GM21367 (cell line): ENCODE measurements around the gene BEX4.
A peak's percentile ranks its signal among the peaks of the same experiment; 100 is the strongest.
"Not testable (repeated sequence)": the region's sequence is repeated elsewhere in the genome, so short reads cannot be mapped to it uniquely, and the experiment has no call there.

ENCODE experiments used
- ATAC-seq: cut with Tn5 transposase; IDR thresholded peaks from one replicate; pipeline ENCODE4 v1.9.1; 2021; ENCODE audit not compliant: unreplicated experiment

BEX4 gene, protein sequence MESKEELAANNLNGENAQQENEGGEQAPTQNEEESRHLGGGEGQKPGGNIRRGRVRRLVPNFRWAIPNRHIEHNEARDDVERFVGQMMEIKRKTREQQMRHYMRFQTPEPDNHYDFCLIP

DNA sequence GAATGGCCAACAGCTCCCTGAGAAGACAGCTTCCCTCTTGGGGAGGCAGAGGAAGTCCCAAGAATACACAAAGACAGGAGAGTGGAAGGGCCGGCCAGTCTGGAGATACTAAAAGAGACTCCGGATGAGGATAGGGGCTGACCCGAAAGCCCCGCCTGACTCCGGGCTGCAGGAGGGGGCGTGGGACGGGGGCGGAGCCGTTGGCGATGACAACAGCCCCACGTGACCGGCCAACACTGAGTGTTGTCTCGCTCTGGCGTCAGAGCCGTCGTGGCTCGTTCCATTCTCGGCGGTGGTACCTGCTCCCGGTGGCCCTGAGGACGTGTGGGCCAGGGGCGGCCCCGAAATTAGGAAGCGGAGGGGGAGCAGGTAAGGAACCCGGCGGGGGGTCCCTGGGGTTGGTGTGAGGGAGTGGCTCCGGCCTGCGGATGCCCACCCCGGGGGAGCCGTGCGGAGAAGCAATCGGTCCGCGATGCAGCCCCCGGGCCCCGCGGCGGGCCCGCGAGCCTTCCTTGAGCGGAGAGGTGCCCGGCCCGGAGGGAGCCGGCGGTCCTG, at the start of gene BEX4:
TSS of gene BEX4 (plus strand) at position 239 of the 555 bp plus-strand sequence. CDS start 1,046 bp downstream, outside the sequence.
- ATAC-seq, result peak; percentile 99

DNA sequence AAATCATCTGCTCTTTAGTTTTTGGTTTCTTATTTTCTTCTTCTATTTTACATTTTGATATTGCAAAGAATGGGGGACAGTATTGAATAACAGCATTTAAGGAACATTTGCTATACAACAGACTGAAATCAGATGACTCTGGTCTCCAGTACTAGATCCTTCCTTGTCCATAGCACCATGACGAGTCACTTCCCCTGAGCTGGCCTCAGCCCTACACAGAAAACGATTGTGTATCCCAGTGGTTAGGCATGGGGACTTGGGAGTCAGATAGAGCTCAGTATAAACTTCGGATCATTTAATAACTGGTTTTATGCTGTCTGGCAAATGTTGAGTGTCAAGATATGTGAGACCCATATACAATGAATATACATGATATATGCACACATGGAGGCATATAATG, 44.7 kb upstream of the BEX4 start:
- no peak for ATAC-seq

DNA sequence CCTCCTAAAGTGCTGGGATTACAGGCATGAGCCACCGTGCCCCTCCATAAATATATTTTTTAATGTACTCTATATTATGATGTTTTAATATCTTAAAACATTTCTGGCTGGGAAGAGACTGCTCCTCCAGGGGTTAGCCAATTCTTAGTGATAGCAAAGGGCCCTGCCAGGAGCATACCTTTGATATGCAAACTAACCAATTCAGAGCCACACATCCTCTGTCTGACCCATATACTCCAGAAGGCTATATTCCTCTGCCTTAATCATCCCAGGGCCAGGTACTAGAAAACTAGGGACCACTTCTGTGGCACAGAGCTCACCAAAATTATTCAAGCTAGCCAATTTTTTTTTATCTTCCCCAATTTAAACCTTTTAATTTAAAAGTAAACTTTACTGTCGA, 43.6 kb upstream of the BEX4 start:
- no peak for ATAC-seq

DNA sequence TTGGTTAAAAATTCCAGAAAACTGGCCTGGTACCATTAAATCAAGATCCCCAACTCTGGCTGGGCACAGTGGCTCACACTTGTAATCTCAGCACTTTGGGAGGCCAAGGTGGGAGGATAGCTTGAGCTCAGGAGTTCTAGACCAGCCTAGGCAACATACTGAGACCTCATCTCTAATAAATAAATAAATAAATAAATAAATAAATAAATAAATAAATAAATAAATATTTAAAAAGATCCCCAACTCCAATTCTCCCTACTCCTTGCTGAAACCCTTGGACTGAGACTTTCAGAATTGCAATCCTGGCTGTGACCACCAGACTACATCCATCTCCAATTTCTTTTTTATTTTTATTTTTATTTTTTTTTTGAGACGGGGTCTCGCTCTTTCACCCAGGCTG, 39.7 kb upstream of the BEX4 start:
- ATAC-seq, result not testable (repeated sequence)

DNA sequence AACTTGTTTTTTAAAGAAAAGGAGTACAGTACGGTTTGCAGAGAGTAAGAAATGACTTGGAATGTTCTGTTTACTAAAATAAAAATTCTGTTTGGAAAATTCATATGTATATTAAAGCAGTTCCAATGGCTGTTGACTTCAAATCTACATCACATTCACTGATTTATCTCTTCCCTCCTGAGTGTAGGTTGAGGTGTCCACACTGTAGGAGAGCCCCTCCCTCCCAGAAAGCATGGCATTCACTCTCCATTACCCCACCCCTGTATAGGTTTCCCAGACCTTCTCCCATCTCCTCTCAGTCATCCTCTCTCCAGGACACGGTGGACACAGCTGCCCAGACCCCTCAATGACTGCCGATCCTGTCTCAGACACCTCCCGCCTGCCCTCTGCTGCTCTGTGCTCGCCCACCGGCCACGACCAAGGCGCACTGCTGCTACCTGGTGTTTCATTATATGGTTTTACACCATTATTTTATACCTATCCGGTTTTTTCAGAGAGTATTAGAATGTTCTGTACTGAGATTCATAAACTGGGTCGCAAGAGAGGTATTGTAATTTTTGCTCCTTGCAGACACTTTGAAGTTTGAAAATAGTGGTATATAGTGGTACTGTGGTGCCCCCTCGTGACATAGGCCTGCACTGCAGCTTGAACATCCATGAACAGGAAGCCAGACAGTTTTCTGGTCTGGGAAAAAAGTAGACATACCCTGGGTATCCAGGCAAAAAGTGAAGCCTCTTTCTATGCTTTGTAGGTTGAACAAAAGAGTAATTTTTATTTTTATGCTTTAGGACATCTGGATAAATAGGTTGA, 38.8 kb upstream of the BEX4 start:
- peak; percentile 71 for ATAC-seq

DNA sequence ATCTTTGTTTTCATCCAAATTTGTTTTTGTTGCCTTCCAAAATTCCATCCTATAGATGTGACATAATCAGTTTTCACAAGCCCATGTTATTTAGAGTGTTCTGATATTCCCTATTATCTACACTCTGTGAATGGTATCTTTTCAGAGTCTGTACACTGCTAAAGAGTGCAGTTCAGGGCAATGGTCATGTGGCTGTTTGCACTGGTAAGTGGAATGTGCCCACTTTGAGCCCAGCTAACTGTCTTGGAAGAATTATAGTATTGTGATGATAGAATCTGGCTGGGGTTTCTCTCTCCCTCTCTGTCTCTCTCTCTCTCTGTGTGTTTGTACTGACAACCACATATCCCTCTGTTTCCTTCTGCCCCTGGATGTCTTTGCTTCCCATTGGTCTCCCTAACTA, 37.4 kb upstream of the BEX4 start:
- ATAC-seq, result no peak

DNA sequence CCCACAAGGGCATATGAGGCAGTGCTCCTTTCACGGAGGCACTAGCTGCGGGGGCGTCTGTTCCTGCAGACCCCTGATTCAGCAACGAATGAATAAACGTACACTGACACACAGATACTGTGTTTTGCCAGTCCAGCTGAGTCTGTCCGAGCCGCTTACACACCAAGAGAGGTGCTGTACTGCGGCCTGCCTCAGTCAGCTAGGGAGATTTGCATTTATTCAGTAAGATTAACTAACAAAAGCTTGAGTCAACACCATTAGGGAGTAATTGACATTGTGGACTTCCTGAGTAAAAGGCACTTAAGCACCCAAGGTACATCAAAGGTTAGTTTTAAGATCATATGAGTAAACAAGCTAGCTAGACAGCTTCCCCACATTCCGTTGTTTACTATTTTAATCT, 31.0 kb upstream of the BEX4 start:
- no peak for ATAC-seq

DNA sequence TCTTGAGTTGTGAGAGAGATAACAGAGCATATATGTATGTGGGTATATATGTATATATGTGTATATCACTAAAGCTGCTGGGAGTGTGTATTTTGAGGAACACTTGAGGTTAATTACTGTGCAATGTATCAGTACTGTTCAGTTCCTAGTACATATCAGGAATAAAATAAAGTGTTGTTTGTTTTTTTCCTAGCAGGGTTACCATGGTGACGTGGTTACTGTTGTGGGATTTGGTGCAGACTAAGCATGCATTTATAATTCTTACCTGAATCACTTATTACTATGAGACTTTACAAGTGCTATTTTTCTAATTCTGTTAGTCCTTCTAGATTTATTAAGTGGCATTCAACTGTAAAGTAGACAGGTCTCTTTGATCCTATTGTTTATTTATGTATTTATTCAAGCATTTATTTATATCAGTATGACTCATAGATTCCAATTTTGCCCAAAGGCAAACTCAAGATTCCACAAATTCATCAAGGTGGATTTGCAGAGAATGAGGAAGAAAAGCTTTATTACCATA, 26.9 kb upstream of the BEX4 start:
- ATAC-seq, result no peak

DNA sequence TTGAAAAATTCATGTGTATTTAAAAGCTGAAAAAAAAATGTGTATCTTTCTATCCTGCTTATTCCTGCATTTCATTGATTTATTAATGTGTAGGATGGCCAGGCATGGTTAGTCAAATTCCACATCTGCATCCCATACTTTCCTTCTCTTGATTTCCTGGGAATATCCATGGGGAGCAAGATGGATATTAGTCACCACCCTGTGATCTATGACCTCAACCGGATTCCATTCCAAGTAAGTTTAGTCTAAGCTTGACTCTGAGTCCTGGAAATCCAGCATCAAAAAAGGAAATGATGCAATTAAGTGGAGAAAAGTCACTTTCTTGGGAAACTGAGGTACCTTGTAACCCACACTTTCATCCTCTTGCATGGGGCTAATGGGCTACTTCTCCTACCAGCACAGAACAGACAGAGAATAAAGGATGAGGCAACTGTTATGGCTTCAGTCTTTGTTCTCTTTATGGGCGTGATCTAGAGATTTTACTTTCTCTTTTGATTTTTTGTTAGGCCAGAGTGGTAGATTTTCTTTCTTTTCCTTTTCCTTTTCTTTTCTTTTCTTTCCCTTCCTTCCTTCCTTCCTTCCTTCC, 17.1 kb upstream of the BEX4 start:
- no peak for ATAC-seq

DNA sequence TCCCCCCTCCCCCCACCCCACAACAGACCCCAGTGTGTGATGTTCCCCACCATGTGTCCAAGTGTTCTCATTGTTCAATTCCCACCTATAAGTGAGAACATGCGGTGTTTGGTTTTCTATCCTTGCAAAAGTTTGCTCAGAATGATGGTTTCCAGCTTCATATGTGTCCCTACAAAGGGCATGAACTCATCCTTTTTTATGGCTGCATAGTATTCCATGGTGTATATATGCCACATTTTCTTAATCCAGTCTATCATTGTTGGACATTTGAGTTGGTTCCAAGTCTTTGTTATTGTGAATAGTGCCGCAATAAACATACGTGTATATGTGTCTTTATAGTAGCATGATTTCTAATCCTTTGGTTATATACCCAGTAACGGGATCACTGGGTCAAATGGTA, 16.2 kb upstream of the BEX4 start:
- ATAC-seq, result not testable (repeated sequence)

DNA sequence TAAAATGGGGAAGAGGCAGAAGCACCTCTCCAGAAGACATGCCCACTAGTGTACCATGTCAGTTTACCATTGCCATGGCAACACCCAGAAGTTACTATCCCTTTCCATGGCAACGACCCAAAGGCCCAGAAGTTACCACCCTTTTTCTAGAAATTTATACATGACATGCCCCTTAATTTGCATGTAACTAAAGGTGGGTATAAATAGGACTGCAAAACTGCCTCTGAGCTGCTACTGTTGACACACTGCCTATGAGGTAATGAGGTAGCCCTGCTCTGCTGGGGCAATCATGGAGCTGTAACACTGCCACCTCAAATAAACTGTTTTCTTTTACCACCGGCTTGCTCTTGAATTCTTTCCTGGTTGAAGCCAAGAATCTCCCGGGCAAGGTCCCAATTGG, 13.9 kb upstream of the BEX4 start:
- no peak for ATAC-seq

DNA sequence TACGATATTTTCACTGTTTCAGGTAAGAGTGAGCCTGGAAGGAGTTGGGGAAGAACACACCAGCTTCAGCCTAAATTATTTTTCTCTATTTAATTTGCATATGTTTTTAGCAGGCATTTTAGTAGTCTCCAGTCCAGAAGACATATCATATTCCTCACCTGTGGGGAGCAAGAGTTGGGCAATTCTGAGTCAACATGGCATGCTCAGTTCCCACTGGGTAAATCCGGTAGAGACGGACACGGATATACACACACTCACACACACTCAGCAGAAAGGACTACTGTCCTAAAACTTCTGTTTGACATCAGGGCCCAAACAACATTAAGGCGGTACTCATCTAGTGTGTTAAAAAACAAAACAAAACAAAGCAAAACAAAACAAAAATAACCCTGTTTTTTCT, 4.9 kb upstream of the BEX4 start:
- no peak for ATAC-seq

DNA sequence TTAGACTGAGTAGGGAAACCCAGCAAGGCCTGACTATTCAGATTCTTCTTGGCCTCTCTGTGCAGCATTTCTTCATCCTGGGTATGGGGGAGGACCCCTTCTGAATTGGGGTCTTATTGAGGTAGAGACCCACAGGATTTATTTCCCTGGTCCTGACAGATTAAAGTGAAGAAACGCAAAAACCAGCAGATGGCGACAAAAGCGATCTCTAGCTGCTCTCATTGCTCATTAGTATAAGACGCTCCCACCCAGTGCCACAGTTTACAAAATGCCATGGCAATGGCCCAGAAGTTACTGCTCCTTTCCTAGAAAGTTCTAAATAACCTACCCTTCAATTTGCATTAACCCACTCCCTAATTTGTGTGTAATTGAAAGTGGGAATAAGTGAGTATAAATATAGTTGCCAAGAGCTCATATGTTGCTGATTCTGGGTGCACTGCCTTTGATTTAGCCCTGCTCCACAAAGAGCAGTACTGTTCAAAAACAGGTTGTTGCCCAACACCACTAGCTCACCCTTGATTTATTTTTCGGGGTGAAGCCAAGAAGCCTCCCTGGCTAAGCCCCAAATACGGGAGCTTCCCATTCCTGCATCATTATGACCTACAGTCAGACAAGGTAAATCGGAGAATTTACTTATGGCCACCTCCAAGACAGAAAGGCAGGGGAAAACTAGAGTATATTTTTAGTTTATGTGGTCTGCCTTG, 3.7 kb upstream of the BEX4 start:
- no peak for ATAC-seq

DNA sequence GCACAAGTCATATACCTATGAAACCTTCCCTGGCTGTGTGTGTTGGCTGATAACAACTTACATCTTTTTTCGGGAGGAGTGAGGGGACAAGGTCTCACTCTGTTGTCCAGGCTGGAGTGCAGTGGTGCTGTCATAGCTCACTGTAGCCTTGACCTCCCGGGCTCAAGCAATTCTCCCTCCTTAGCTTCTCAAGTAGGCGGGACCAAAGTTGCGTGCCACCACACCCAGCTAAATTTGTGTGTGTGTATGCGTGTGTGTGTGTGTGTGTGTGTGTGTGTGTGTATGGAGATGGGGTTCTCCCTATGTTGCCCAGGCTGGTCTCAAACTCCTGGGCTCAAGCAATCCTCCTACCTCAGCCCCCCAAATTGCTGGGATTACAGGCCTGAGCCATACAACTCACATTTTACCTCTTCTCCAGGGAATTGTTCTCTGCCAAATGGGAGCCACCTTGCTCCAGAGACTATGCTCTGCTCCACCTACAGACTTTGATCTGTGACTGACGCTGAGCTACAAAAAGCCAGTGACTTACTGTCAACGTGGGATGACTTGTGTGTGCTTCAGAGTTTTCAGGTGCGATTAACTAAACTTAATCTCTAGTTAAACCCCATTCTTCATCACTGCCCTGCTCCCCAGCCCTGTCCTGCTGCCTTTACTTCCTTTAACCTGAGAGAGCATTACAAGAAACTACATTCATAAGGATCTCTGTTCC, 2.0 kb upstream of the BEX4 start:
- no peak for ATAC-seq

DNA sequence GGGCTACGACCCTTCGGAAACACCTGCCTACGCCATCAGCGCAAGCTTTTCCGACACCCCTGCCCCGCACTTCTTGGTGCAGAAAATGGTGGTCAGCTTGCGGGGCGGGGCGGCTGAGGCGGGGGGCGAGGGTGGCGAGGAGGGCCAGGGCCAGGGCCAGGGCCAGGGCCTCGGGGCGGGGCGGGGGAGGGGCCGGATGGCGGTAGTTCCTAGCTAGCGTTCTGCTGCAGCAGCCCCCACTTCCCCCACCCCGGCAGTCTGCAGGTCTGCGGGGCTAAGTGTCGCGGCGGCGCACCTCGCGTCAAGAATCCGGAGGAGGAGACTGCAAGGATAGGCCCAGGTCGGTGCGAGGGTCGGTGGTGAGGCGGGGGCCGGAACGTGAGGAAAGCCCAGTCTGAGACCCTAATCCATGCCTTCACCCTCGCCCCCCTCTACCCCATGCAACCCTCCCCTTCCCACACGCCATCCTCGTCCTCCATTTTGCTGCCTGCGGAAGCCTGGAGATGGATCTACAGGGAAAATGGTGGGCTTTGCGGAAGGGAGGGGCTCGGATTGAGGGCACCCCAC, 600 bp downstream of the BEX4 start:
- ATAC-seq, result no peak

DNA sequence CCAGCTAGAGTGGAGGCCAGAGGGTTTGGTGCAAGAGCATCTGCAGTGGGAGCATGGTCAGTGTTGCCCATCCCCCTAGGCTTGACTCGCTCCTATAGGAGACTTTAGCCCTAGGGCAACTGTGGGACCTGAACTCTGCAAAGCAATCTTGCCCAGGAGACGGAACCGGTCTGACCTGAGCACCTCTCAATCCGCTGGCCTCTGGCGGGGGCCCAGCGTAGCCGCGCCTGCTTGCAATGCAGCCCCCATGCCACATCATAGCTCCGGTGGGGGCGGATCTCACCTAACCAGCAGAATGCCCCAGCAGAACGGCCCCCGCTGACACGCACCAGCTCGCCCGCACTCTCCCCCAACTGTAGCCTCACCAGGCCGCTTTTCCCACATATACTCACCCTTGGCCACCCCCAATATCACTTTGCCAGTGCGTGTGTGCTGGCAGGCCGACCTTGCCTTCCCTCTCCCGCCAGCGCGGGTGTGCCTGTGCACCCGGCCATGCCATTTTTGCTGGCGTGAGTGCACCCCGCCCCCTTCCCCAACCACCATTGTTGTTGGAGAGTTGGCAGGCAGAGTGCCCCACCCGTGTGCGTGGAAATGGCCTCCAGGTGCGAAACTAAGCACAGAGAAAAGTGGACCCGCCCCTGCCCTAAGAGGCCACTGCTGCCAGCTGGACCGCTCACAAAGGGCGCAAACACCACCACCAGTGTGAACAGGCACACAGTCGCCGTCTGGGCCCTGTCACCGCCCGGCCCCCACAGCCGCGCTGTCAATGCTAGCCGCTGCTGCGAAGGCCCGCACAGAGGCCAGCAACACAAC, 5.8 kb downstream of the BEX4 start:
- no peak for ATAC-seq

DNA sequence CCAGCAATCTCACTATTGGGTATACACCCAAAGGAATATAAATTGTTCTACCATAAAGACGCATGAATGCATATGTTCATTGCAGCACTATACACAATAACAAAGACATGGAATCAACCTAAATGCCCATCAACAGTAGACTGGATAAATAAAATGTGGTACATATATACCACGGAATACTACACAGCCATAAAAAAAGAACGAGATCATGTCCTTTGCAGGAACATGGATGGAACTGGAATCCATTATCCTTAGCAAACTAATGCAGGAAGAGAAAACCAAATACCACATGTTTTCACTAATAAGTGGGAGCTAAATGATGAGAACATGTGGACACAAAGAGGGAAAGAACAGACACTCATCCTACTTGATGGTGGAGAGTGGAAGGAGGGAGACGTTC, 11.0 kb downstream of the BEX4 start:
- ATAC-seq, result not testable (repeated sequence)

DNA sequence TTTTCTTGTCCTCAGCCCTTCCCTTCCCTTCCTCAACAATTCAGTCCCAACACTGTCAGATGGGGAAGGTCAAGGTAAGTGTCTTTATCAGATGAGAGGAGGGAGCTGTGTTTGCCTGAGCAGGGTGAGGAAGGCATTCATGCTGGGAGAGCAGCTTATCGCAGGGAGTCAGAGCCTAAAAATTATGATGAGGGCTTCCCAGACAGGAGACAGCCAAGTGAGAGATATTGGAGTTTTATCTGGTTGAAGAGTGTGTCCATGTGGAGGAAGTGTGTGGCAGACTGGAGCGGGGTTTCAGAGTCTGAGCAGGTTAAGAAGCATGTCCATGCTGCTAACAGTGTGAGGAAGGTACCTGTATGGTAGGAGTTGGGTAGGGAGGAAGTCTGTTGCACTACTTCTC, 18.4 kb downstream of the BEX4 start:
- no peak for ATAC-seq

DNA sequence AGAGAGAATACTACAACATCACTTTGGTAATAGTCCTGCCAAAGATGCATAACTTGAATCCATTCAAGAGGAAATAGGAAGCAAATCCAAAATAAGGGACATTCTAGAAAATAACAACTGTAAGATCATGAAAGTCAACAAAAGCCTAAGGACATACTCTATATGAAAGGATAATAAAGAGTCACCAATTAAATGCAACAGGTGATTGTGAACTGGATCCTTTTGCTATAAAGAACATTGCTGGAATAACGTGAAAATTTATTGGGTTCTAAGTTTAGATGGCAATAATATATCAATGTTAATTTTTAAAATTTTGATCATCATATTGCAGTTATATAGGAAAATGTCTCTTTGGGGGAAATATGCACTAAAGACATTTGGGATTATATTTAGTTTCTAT, 20.0 kb downstream of the BEX4 start:
- ATAC-seq, result no peak

DNA sequence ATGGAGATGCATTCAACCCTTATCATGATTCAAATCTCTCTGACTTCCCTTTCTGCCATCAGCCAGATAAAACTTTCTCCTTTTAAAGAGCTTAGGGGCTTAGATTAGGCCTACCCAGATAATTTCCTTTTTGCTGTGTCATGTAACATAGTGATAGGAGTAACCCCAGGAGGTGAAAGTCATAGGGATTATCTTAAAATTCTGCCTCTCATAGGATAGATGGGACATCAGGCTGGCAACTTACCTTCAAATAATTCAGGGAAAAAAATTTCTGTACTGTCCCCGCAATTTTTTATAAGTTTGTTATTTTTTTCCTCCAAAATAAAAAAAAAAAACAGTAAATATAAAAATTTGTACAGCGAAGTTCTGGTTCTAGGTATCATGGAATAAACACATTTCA, 20.7 kb downstream of the BEX4 start:
- not testable (repeated sequence) for ATAC-seq
